ENCODE data around the gene MTCL1. TPM values are rescaled to one million over a fixed set of nuclear protein-coding genes. Genes with fewer than 3 reads are reported as not detected.

MTCL1 gene
- polyA plus RNA-seq, 1 donor, result 23.8 TPM

- no peak for DNase-seq
Measured at GRCh38 chr18:8769509-8770095, 64.2 kb downstream of the MTCL1 start.

- DNase-seq, result no peak
Measured at GRCh38 chr18:8770657-8771056, 65.3 kb downstream of the MTCL1 start.

GRCh38 chr18:8771930-8772329 lies 66.6 kb downstream of the MTCL1 start:
- no peak for DNase-seq

- DNase-seq, result no peak
Measured at GRCh38 chr18:8773980-8774379, 68.6 kb downstream of the MTCL1 start.

- DNase-seq, result no peak
Measured at GRCh38 chr18:8776013-8776943, 70.9 kb downstream of the MTCL1 start.

- no peak for DNase-seq
Measured at GRCh38 chr18:8777846-8778245, 72.5 kb downstream of the MTCL1 start.

GRCh38 chr18:8778386-8778785 lies 73.0 kb downstream of the MTCL1 start:
- no peak for DNase-seq

- DNase-seq, result no peak
Measured at GRCh38 chr18:8778824-8779223, 73.5 kb downstream of the MTCL1 start.

- DNase-seq, result no peak
Measured at GRCh38 chr18:8779251-8779650, 73.9 kb downstream of the MTCL1 start.

- DNase-seq, result no peak
Measured at GRCh38 chr18:8780227-8780626, 74.9 kb downstream of the MTCL1 start.

GRCh38 chr18:8781671-8782070 lies 76.3 kb downstream of the MTCL1 start:
- DNase-seq, result no peak

- no peak for DNase-seq
Measured at GRCh38 chr18:8783335-8783993, 78.1 kb downstream of the MTCL1 start.

- DNase-seq, result no peak
Measured at GRCh38 chr18:8783994-8784530, 78.7 kb downstream of the MTCL1 start.

GRCh38 chr18:8785261-8785660 lies 79.9 kb downstream of the MTCL1 start:
- no peak for DNase-seq

GRCh38 chr18:8785855-8786482 lies 80.6 kb downstream of the MTCL1 start:
- DNase-seq, result no peak

GRCh38 chr18:8786483-8787370 lies 81.4 kb downstream of the MTCL1 start:
- no peak for DNase-seq

- DNase-seq, result no peak
Measured at GRCh38 chr18:8787371-8787670, 82.0 kb downstream of the MTCL1 start.

- no peak for DNase-seq
Measured at GRCh38 chr18:8787794-8788193, 82.4 kb downstream of the MTCL1 start.

GRCh38 chr18:8788503-8789429 lies 83.4 kb downstream of the MTCL1 start:
- no peak for DNase-seq

GRCh38 chr18:8791171-8791651 lies 85.9 kb downstream of the MTCL1 start:
- no peak for DNase-seq

All from left kidney (tissue), 2 donors.